Thyroid gland (tissue), 4 donors: ENCODE data around the gene MAP3K5. TPM values are rescaled to one million over a fixed set of nuclear protein-coding genes. Genes with fewer than 3 reads are reported as not detected.

Source experiments
- DNase-seq, 2 donors: peaks; one replicate each; pipeline ENCODE4 v3.0.0-alpha.2; 2019
- H3K27ac ChIP-seq, 3 donors: fragments of 200-600 bp; sonication (generic); 1 replicate in 2 of 3; 2 replicates in 1 of 3; pipeline ENCODE4 v1.5.1; 2016 to 2019; ENCODE audit warnings: mild to moderate bottlenecking in 1 of 3, moderate library complexity in 1 of 3
- H3K27me3 ChIP-seq: fragments of 200-600 bp; sonication (generic); one replicate; pipeline ENCODE4 v1.5.1; 2019
- H3K36me3 ChIP-seq, 2 donors: fragments of 200-600 bp; sonication (generic); one replicate each; pipeline ENCODE4 v1.5.1; 2016 to 2019
- H3K4me1 ChIP-seq, 2 donors: fragments of 200-600 bp; sonication (generic); one replicate each; pipeline ENCODE4 v1.5.1; 2017 to 2019
- H3K4me3 ChIP-seq, 3 donors: fragments of 200-600 bp; sonication (generic); replicated peaks in 1 of 3; 1 replicate in 2 of 3; 2 replicates in 1 of 3; pipeline ENCODE4 v1.5.1; 2016; ENCODE audit warnings: mild to moderate bottlenecking in 1 of 3
- H3K9me3 ChIP-seq: fragments of 200-600 bp; sonication (generic); one replicate; pipeline ENCODE4 v1.5.1; 2017
- POLR2A ChIP-seq, 2 donors: fragments of 450-650 bp; IDR thresholded peaks; one replicate each; pipeline ENCODE4 v1.6.1; 2017; ENCODE audit warnings: antibody characterized with exemption in 2 of 2, mild to moderate bottlenecking in 2 of 2, moderate library complexity in 1 of 2
- WGBS, 2 donors: methylation state at CpG; one replicate each; pipeline ENCODE4 v1.1.5; 2017; 5-methylcytosine and 5-hydroxymethylcytosine counted together
- intact Hi-C: fragments of 100-400 bp; cut with DNase I; formaldehyde crosslinking; loops from one replicate; pipeline ENCODE4 v1.15.1; 2023
- total RNA-seq, 4 donors: library from RNA; depleted of rRNA; stranded (reverse); fragments of >200 nt; gene quantifications; one replicate each; pipeline ENCODE4 v1.2.3, GENCODE V29; 2016
- TF ChIP-seq, protein P1 (sequence below), 6 experiments: fragments of 200-600 bp in 3 of 6; fragments of 450-650 bp in 3 of 6; sonication (generic) in 3 of 6; IDR thresholded peaks; one replicate each; pipeline ENCODE4 v1.5.1; 2016 to 2019; ENCODE audit warnings: antibody characterized with exemption in 6 of 6, mild to moderate bottlenecking in 2 of 6, inconsistent platforms in 1 of 6, moderate library complexity in 1 of 6

MAP3K5 gene
- total RNA-seq, 4 donors from 2014 or later = 28.1 to 68.0 (median 46.5) TPM

DNA sequence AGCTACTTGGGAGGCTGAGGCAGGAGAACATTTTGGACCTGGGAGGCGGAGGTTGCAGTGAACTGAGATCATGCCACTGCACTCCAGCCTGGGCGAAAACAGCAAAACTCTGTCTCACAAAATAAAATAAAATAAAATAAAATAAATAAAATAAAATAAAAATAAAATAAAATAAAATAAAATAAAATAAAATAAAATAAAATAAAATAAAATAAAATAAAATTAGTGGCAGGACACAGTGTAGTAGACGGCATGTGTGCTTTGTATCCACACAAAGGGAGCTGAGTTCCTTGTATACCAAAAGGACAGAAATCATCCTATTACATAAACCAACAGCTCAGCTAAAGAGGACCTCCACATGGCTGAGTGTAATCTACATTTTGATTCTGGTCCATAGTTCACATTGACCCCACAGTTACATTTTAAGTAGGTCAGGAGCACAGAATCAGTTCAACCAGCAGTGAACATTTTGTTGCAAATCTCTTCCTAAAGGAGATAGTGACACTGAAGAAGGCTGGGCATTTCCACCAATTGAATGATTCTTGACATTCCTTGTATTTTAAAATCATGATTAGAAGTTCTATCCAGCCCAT is 150.3 kb downstream of the MAP3K5 start:
- Histone ChIP-seq H3K36me3 (no peaks in the 10 kb centered on the region), H3K27me3 (no peaks in the 10 kb centered on the region), H3K4me1 (peaks cover 19 to 35% of the 10 kb centered on the region in 2 donors), H3K4me3 (no peak overlapping the region), H3K9me3 (no peaks in the 10 kb centered on the region), H3K27ac (peak overlapping the region in 1 of 3 donors; percentile 8)
- WGBS, 2 donors = 95 to 96% methylated on average over 3 of the region's 3 CpGs
- TF ChIP-seq, protein P1, sequence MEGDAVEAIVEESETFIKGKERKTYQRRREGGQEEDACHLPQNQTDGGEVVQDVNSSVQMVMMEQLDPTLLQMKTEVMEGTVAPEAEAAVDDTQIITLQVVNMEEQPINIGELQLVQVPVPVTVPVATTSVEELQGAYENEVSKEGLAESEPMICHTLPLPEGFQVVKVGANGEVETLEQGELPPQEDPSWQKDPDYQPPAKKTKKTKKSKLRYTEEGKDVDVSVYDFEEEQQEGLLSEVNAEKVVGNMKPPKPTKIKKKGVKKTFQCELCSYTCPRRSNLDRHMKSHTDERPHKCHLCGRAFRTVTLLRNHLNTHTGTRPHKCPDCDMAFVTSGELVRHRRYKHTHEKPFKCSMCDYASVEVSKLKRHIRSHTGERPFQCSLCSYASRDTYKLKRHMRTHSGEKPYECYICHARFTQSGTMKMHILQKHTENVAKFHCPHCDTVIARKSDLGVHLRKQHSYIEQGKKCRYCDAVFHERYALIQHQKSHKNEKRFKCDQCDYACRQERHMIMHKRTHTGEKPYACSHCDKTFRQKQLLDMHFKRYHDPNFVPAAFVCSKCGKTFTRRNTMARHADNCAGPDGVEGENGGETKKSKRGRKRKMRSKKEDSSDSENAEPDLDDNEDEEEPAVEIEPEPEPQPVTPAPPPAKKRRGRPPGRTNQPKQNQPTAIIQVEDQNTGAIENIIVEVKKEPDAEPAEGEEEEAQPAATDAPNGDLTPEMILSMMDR (IDR thresholded peaks at IDR 0.05) = no peak
- TF ChIP-seq POLR2A (IDR thresholded peaks at IDR 0.05) = no peak
- intact Hi-C loops = loop anchor here (10.0 kb wide), 1 partner anchor 57 kb away; no protein-coding TSS in a partner anchor
- DNase-seq = no peak

DNA sequence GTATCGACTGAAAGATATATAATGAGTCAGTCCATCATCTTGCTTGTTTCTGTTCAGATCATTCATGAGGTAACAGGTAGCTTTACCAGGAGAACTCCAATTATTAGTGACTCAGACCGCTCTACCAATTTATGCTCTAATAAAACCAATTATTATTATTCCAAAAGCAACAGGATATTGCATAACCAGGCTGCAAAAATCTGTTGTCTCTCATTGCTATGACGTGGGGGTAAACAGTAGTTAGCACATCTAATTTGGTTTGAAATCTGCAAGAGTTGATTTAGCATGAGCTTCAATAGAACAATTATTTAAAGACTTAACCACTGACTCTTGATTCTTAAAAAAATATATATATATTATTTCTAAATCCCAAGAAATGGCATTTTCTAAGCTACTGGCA is 151.1 kb downstream of the MAP3K5 start:
- Histone ChIP-seq H3K4me3 (no peak overlapping the region), H3K9me3 (no peaks in the 10 kb centered on the region), H3K27me3 (no peaks in the 10 kb centered on the region), H3K27ac (no peak overlapping the region), H3K4me1 (peaks cover 11 to 26% of the 10 kb centered on the region in 2 donors), H3K36me3 (peaks cover 4% of the 10 kb centered on the region in 2 donors)
- no peak for DNase-seq
- TF ChIP-seq, protein P1 (IDR thresholded peaks at IDR 0.05) = no peak
- TF ChIP-seq POLR2A (IDR thresholded peaks at IDR 0.05) = no peak
- 91 to 93% methylated on average over 3 of the region's 3 CpGs for WGBS, 2 donors
- intact Hi-C loops = loop anchor here (10.0 kb wide), 1 partner anchor 56 kb away; no protein-coding TSS in a partner anchor

DNA sequence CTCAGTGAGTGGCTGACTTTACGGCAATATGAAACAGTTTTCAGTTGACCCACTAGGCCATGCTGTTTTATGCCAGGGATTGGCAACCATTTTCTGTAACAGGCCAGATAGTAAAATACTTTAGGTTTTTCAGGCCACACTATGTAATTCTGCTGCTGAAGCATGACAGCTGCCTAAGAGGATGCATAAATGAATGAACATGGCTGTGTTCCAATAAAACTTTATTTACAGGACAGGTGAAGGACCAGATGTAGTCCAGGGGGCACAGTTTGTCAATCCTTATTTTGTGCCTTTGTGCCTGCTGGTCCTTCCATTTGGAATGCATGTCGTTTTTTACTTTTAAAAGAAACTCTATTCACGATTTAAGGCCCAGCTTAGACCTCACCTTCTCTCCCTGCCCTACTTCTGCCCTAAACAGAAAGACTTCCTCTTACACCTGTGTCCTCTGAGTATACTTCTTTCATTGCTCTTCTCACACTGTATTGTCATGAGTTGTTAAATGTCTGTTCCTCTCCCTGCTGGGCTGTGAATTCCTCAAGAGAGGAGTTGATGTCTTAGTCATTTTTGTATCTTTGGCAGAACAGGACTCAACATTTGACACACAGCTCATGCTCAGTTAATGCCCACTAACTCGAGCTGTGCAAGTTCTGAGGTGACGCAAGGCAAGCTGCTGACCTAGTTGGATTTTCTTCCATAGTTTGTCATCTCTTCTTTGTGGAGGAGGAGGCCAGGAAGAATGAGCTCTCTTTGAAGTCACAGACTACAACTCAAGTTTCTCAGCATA is 152.0 kb downstream of the MAP3K5 start:
- intact Hi-C loops = loop anchor here (10.0 kb wide), 1 partner anchor 56 kb away; no protein-coding TSS in a partner anchor
- TF ChIP-seq, protein P1 (IDR thresholded peaks at IDR 0.05) = no peak
- no peak for TF ChIP-seq POLR2A (IDR thresholded peaks at IDR 0.05)
- 88 to 89% methylated on average over 5 of the region's 5 CpGs for WGBS, 2 donors

DNA sequence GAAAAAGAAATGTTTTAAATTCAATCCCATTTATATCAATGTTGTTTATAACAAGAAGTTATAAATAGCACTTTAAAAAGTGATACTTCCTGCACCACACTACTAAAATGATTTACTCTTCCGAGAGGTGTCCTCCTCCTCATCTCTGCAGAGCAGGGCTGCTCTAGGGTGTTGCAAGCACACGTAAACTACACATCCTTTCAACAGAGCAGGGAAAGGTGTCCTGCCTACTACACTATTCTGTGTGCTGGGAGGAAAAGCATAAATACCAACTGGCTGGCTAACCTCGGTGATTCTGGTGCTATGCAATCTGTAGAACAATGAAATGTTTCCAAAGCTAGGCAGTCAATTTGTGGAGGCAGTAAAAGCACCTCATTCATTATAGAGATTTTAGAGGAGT is 152.6 kb downstream of the MAP3K5 start:
- peaks cover 6% of the 10 kb centered on the region in 2 donors for H3K36me3 ChIP-seq
- peaks cover 7 to 20% of the 10 kb centered on the region in 2 donors for H3K4me1 ChIP-seq
- H3K27ac ChIP-seq = no peak overlapping the region
- H3K27me3 ChIP-seq = no peaks in the 10 kb centered on the region
- WGBS, 2 donors = 79 to 83% methylated on average over 3 of the region's 3 CpGs
- TF ChIP-seq, protein P1 (IDR thresholded peaks at IDR 0.05) = no peak
- no peak for TF ChIP-seq POLR2A (IDR thresholded peaks at IDR 0.05)
- no peak overlapping the region for H3K4me3 ChIP-seq
- intact Hi-C loops = loop anchor here (10.0 kb wide), 1 partner anchor 55 kb away; no protein-coding TSS in a partner anchor
- H3K9me3 ChIP-seq = no peaks in the 10 kb centered on the region
- DNase-seq = no peak

More for the DNA sequence above, 152.0 kb downstream of the MAP3K5 start:
- no peak overlapping the region for H3K4me3 ChIP-seq
- H3K4me1 ChIP-seq = peaks cover 7 to 24% of the 10 kb centered on the region in 2 donors
- H3K9me3 ChIP-seq = no peaks in the 10 kb centered on the region
- no peak for DNase-seq
- H3K36me3 ChIP-seq = peaks cover 6% of the 10 kb centered on the region in 2 donors
- no peaks in the 10 kb centered on the region for H3K27me3 ChIP-seq
- no peak overlapping the region for H3K27ac ChIP-seq

DNA sequence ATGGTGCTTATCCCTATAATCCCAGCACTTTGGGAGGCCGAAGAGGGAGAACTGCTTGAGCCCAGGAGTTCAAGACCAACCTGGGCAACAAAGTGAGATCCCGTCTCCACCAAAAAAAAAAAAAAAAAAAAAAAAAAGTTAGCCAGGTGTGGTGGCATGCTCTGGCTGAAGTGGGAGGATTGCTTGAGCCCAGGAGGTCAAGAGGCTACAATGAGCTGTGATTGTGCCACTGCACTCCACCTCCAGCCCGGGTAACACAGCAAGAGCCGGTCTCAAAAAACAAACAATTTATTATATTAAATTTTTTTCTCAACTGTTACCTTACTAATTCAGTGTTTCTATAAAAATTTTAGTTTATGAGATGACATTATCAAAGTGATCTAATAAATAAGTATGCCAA is 156.7 kb downstream of the MAP3K5 start:
- no peak for TF ChIP-seq POLR2A (IDR thresholded peaks at IDR 0.05)
- TF ChIP-seq, protein P1 (IDR thresholded peaks at IDR 0.05) = no peak
- intact Hi-C loops = no loop called here
- Histone ChIP-seq H3K36me3 (peaks cover 8 to 11% of the 10 kb centered on the region in 2 donors), H3K4me3 (no peak overlapping the region), H3K4me1 (no peaks in the 10 kb centered on the region), H3K27me3 (no peaks in the 10 kb centered on the region), H3K27ac (no peak overlapping the region), H3K9me3 (no peaks in the 10 kb centered on the region)
- 88 to 94% methylated on average over 4 of the region's 4 CpGs for whole genome bisulfite sequencing, 2 donors
- no peak for DNase-seq
